Stimulated activated memory B cell treated with anti-CD40 and anti-IgM and Interleukin-4, amounts not matched to agents 10 μg/mL and 1 μg/mL and 100 μg/mL, for 72 hours (primary cell): ENCODE results near the gene SLC37A1.

Experiments
- ATAC-seq: fragments of 150-1000 bp; cut with Tn5 transposase; 2 replicates; pipeline ENCODE4 v1.10.0; 2021
- H3K27ac Mint-ChIP-seq: one replicate; pipeline ENCODE4 v1.8.0; 2022; ENCODE audit warnings: mild to moderate bottlenecking, mixed read lengths
- H3K27me3 Mint-ChIP-seq: one replicate; pipeline ENCODE4 v1.8.0; 2022; ENCODE audit warnings: mixed read lengths
- H3K36me3 Mint-ChIP-seq: one replicate; pipeline ENCODE4 v1.8.0; 2022; ENCODE audit warnings: mixed read lengths
- H3K4me1 Mint-ChIP-seq: one replicate; pipeline ENCODE4 v1.8.0; 2022; ENCODE audit warnings: mixed read lengths
- H3K4me3 Mint-ChIP-seq: one replicate; pipeline ENCODE4 v1.8.0; 2022; ENCODE audit warnings: mild to moderate bottlenecking, moderate library complexity, mixed read lengths
- H3K9me3 Mint-ChIP-seq: one replicate; pipeline ENCODE4 v1.8.0; 2022; ENCODE audit warnings: mixed read lengths

SLC37A1 gene

DNA sequence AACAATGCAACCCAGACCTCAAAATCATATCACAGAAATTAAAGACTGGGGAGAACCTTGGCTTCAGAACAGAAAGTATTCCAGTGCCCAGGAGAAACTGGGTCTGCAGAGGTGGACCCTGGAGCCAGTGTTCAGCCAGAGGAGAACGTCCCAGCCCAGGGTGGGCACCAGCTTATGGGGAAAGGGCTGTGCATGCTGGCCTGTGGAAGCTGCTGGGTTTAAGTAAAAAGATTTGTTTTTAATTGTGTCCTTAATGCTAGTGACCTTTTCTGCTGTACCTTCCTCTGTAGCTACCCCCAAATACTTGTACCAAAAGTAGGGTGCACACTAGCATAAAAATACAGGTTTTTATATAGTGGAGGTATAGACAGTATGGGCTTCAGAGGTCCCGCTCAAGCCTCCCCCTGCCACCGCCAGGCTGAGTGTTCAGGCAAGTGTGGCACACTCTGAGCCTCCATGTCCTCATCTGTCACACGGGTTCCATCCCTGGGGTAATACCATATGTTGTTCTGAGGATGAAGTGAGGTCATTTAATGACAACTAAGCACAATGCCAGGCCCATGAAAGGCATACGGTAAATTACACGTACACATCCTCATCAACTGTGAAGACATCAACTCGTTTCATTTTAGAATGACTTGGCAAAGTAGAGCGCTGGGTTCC is 47.0 kb downstream of the SLC37A1 start:
- H3K4me3 Mint-ChIP-seq, result no peak overlapping the region

GRCh38 chr21:42561762-42562650 is 48.4 kb downstream of the SLC37A1 start:
- peaks cover 41% of the 10 kb centered on the region for H3K4me1 Mint-ChIP-seq
- H3K36me3 Mint-ChIP-seq, result peaks cover 57% of the 10 kb centered on the region
- ATAC-seq, result peak; percentile 88
- peak overlapping the region; percentile 57 for H3K27ac Mint-ChIP-seq
- no peaks in the 10 kb centered on the region for H3K9me3 Mint-ChIP-seq
- H3K27me3 Mint-ChIP-seq, result no peaks in the 10 kb centered on the region
- H3K4me3 Mint-ChIP-seq, result no peak overlapping the region

More for the DNA sequence above, 47.0 kb downstream of the SLC37A1 start:
- no peaks in the 10 kb centered on the region for H3K9me3 Mint-ChIP-seq
- H3K4me1 Mint-ChIP-seq, result peaks cover 54% of the 10 kb centered on the region
- no peak for ATAC-seq
- H3K36me3 Mint-ChIP-seq, result peaks cover 60% of the 10 kb centered on the region
- peak overlapping the region; percentile 57 for H3K27ac Mint-ChIP-seq
- H3K27me3 Mint-ChIP-seq, result no peaks in the 10 kb centered on the region

DNA sequence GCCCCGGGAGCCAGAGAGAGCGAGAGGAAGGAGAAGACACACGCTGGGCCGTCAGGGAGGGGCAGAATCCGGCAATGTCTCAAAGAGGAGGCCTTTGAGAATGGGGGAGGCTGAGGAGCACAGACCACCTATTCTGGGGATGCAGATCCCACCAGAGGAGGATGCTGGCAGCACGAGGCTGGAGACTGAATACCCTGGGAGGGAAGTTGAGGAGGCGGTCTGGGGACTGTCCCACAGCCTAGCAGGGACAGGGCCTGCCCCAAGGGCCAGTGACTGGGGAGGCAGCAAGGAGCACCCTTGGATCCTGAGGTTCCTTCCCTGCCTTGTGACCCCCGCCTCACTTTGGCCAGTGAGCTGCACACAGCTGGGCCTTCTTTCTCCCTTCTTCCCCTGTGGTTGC is 49.2 kb downstream of the SLC37A1 start:
- H3K36me3 Mint-ChIP-seq, result peaks cover 66% of the 10 kb centered on the region
- H3K27me3 Mint-ChIP-seq, result no peaks in the 10 kb centered on the region
- H3K27ac Mint-ChIP-seq, result peak overlapping the region; percentile 57
- no peaks in the 10 kb centered on the region for H3K9me3 Mint-ChIP-seq
- ATAC-seq, result no peak
- H3K4me1 Mint-ChIP-seq, result peaks cover 33% of the 10 kb centered on the region
- no peak overlapping the region for H3K4me3 Mint-ChIP-seq

GRCh38 chr21:42563261-42563660 is 49.6 kb downstream of the SLC37A1 start:
- Mint-ChIP-seq H3K4me1 (peaks cover 33% of the 10 kb centered on the region), H3K4me3 (no peak overlapping the region), H3K36me3 (peaks cover 70% of the 10 kb centered on the region), H3K27me3 (no peaks in the 10 kb centered on the region), H3K9me3 (no peaks in the 10 kb centered on the region), H3K27ac (peak overlapping the region; percentile 57)
- no peak for ATAC-seq

- H3K9me3 Mint-ChIP-seq, result no peaks in the 10 kb centered on the region
- peaks cover 33% of the 10 kb centered on the region for H3K4me1 Mint-ChIP-seq
- H3K27me3 Mint-ChIP-seq, result no peaks in the 10 kb centered on the region
- no peak for ATAC-seq
- H3K4me3 Mint-ChIP-seq, result no peak overlapping the region
- H3K27ac Mint-ChIP-seq, result no peak overlapping the region
- H3K36me3 Mint-ChIP-seq, result peaks cover 73% of the 10 kb centered on the region
Measured at GRCh38 chr21:42563686-42564085, 50.0 kb downstream of the SLC37A1 start.

GRCh38 chr21:42564561-42564971 is 50.9 kb downstream of the SLC37A1 start:
- Mint-ChIP-seq H3K4me1 (peaks cover 31% of the 10 kb centered on the region), H3K27me3 (no peaks in the 10 kb centered on the region), H3K27ac (no peak overlapping the region), H3K36me3 (peaks cover 73% of the 10 kb centered on the region), H3K4me3 (no peak overlapping the region), H3K9me3 (no peaks in the 10 kb centered on the region)
- no peak for ATAC-seq

GRCh38 chr21:42565206-42565810 is 51.7 kb downstream of the SLC37A1 start:
- Mint-ChIP-seq H3K4me3 (no peak overlapping the region), H3K9me3 (no peaks in the 10 kb centered on the region), H3K4me1 (peaks cover 24% of the 10 kb centered on the region), H3K27me3 (no peaks in the 10 kb centered on the region), H3K27ac (no peak overlapping the region), H3K36me3 (peaks cover 73% of the 10 kb centered on the region)
- ATAC-seq, result no peak

- ATAC-seq, result no peak
- Mint-ChIP-seq H3K4me1 (peaks cover 17% of the 10 kb centered on the region), H3K4me3 (no peak overlapping the region), H3K36me3 (peaks cover 73% of the 10 kb centered on the region), H3K9me3 (no peaks in the 10 kb centered on the region), H3K27ac (no peak overlapping the region), H3K27me3 (no peaks in the 10 kb centered on the region)
Measured at GRCh38 chr21:42565886-42566523, 52.4 kb downstream of the SLC37A1 start.

- H3K9me3 Mint-ChIP-seq, result no peaks in the 10 kb centered on the region
- H3K27ac Mint-ChIP-seq, result no peak overlapping the region
- H3K36me3 Mint-ChIP-seq, result peaks cover 73% of the 10 kb centered on the region
- no peaks in the 10 kb centered on the region for H3K27me3 Mint-ChIP-seq
- no peak for ATAC-seq
- peaks cover 10% of the 10 kb centered on the region for H3K4me1 Mint-ChIP-seq
- H3K4me3 Mint-ChIP-seq, result no peak overlapping the region
Measured at GRCh38 chr21:42566524-42567213, 53.0 kb downstream of the SLC37A1 start.

GRCh38 chr21:42567214-42567555 is 53.5 kb downstream of the SLC37A1 start:
- Mint-ChIP-seq H3K36me3 (peaks cover 73% of the 10 kb centered on the region), H3K4me1 (peaks cover 5% of the 10 kb centered on the region), H3K9me3 (no peaks in the 10 kb centered on the region), H3K27me3 (no peaks in the 10 kb centered on the region), H3K27ac (no peak overlapping the region), H3K4me3 (no peak overlapping the region)
- ATAC-seq, result no peak

DNA sequence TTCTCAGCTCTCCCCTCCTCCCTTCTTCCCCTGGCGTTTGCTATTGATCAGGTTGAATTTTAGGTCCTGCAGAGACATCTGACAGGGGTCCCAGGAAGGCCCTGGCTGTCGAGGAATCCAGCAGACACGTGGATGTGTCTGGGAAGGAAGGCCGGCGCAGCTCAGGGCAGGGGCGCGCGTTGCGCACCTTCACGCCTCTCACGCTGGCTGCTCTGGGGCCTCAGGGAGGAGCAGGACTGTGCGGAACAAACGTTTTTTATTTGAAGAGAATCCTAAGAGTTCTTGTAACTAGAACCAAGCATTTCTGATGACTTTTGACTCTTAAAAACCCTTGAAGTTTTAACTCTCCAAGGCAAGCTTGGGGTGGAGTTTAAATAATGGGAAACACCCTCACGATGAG is 54.2 kb downstream of the SLC37A1 start:
- ATAC-seq, result no peak
- Mint-ChIP-seq H3K27me3 (no peaks in the 10 kb centered on the region), H3K4me3 (no peak overlapping the region), H3K9me3 (no peaks in the 10 kb centered on the region), H3K36me3 (peaks cover 71% of the 10 kb centered on the region), H3K4me1 (no peaks in the 10 kb centered on the region), H3K27ac (no peak overlapping the region)

DNA sequence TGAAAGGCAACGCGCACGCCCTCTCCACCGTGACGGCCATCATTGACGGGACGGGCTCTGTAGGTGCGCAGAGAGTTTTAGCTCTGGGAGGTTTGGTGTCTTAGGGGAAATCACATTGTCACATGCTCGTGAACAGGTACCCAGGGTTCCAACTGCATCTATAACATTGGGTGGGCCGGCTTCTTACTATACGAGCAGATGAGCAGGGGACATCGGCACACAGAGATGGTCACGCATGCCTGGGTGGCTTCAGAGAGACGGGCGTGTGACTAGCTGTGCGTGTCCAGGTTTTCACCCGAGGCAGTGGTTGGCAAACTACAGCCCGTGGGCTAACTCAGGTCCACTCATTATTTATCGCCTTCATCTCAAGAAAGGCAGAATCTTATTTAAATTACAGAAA is 54.7 kb downstream of the SLC37A1 start:
- peaks cover 75% of the 10 kb centered on the region for H3K36me3 Mint-ChIP-seq
- no peaks in the 10 kb centered on the region for H3K9me3 Mint-ChIP-seq
- H3K4me1 Mint-ChIP-seq, result no peaks in the 10 kb centered on the region
- no peak overlapping the region for H3K4me3 Mint-ChIP-seq
- ATAC-seq, result no peak
- no peaks in the 10 kb centered on the region for H3K27me3 Mint-ChIP-seq
- H3K27ac Mint-ChIP-seq, result no peak overlapping the region

DNA sequence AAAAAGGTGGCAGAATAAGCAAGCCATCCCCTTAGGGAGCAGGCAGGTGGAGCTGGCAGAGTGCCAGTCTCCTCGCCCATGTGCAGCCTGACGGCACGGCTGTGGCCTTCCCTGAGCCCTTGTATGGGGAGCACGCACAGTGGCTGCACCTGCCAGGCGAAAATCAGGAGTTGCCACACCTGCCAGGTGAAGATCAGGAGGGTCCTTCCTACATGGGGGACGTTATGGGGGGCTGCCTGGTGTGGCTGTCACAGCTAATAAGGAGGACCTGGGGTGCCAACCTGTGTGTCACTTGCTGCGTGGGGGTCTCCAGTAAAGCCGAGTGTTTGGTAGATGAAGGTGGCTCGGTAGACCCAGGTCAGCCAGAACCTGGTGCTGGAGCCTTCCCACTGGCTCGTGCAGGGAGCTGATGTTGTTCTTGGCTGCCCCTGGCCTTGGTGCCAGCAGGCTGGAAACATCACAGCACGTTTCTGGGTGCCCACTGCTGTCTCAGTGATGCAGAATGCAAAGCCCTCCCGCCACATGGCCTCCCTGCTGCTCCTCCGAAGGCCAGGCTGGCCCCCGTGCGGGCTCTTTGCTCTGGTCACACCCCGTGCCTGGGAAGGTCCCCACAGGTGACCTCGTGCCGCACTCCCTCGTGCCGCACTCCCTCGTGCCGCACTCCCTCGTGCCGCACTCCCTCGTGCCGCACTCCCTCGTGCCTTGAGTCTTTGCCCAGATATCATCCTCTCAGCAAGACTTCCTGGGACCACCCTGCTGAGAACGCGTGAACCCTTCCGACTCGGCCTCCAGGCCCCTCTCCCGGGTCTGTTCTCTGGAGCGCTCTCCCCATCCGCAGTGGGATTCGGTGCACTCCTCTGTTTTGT is 55.4 kb downstream of the SLC37A1 start:
- no peaks in the 10 kb centered on the region for H3K9me3 Mint-ChIP-seq
- no peaks in the 10 kb centered on the region for H3K27me3 Mint-ChIP-seq
- H3K36me3 Mint-ChIP-seq, result peaks cover 75% of the 10 kb centered on the region

DNA sequence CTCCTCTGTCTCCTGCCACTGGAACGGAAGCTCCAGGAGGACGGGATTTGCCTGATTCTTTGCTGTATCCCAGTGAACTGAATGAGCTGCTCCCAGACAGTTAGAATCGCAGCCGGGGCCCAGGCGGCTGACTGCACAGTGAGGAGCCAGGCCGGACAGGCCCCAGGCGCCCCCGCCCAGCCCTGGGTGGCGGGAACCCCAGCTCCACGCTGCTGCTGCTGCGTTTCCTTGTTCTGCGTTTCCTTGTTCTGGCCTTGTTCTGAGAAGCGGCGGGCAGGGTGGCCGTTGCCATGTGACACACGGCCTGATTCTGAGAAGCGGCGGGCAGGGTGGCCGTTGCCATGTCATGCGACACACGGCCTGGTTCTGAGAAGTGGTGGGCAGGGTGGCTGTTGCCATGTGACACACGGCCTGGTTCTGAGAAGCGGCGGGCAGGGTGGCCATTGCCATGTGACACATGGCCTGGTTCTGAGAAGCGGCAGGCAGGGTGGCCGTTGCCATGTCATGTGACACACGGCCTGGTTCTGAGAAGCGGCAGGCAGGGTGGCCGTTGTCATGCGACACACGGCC is 56.2 kb downstream of the SLC37A1 start:
- Mint-ChIP-seq H3K27ac (no peak overlapping the region), H3K9me3 (no peaks in the 10 kb centered on the region), H3K36me3 (peaks cover 81% of the 10 kb centered on the region), H3K27me3 (no peaks in the 10 kb centered on the region), H3K4me3 (no peak overlapping the region), H3K4me1 (no peaks in the 10 kb centered on the region)
- ATAC-seq, result no peak

More for the DNA sequence above, 55.4 kb downstream of the SLC37A1 start:
- Mint-ChIP-seq H3K27ac (no peak overlapping the region), H3K4me1 (no peaks in the 10 kb centered on the region), H3K4me3 (no peak overlapping the region)
- no peak for ATAC-seq
